Measurements from ENCODE around the gene SDR42E2. TPM values are rescaled to one million over a fixed set of nuclear protein-coding genes. Genes with fewer than 3 reads are reported as not detected.

SDR42E2 gene
- total RNA-seq, 2 experiments from 2014 or later, result 0.29 TPM; not detected in 1

DNA sequence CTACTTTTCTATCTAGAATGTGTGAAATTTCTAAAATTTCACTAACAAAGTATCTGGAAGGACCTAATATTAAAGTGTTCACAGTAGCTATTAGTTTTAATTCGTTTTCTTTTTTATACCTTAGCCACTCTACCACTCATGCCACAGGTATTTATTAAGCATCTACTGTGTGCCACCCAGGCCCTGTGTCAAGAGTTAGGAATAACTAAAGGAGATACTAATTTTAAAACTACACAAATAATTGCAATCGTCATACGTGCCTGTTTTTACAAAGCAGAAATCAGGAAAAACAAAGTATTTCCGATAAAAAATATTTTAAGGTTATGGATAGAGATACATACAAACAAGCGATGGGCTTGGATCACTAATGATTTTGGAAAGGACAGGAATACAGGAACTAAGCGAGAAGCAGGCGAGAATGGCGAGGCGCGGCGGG lies 43.3 kb downstream of the SDR42E2 start:
- H3K9me2 ChIP-seq (ENCODE audit: insufficient read depth, low read length), result no peaks in the 10 kb centered on the region
- H3K4me3 ChIP-seq (ENCODE audit: low read depth, low read length, poor library complexity, severe bottlenecking), result peak overlapping the region; percentile 94
- peaks cover 1% of the 10 kb centered on the region; the same call in 1 of the 2 replicates for H3K9me3 ChIP-seq (ENCODE audit: low read length)
- no peak for DNase-seq (ENCODE audit: low spot score)
- H3K27ac ChIP-seq (ENCODE audit: low read depth, low read length, poor library complexity, severe bottlenecking), result peak overlapping the region; percentile 33
- CTCF ChIA-PET (ENCODE audit: unreplicated experiment), result interaction anchor here (1.0 kb wide), 1 partner anchor 8 kb away, joined by 6 read pairs; no protein-coding TSS in a partner anchor
- POLR2A ChIA-PET, result interaction anchor here (0.6 to 1.0 kb wide), 3 partner anchors 14 to 91 kb away, joined by 3 to 5 read pairs (median 5); partner anchors contain the start of gene POLR3E
- H3K4me1 ChIP-seq (ENCODE audit: insufficient read depth, low read length, poor library complexity, severe bottlenecking), result peaks cover 55% of the 10 kb centered on the region
- H2AFZ ChIP-seq (ENCODE audit: low read length), result peak overlapping the region; percentile 92
- intact Hi-C loops (cut with micrococcal nuclease; ENCODE audit: unreplicated experiment), result loop anchor here (1.0 to 5.0 kb wide), 4 partner anchors 10 to 167 kb away; partner anchors contain the start of gene CDR2
- no peaks in the 10 kb centered on the region for H4K20me1 ChIP-seq (ENCODE audit: insufficient read depth, low read length)
- H3K79me2 ChIP-seq (ENCODE audit: insufficient read depth, low read depth, low read length), result peaks cover 41% of the 10 kb centered on the region
- peak overlapping the region; percentile 71 for H3K4me2 ChIP-seq (ENCODE audit: low read length)
- TF ChIP-seq EZH2phosphoT487 (IDR thresholded peaks at IDR 0.05; ENCODE audit: borderline replicate concordance, low read depth, low read length), result no peak
- TF ChIP-seq, protein P1, sequence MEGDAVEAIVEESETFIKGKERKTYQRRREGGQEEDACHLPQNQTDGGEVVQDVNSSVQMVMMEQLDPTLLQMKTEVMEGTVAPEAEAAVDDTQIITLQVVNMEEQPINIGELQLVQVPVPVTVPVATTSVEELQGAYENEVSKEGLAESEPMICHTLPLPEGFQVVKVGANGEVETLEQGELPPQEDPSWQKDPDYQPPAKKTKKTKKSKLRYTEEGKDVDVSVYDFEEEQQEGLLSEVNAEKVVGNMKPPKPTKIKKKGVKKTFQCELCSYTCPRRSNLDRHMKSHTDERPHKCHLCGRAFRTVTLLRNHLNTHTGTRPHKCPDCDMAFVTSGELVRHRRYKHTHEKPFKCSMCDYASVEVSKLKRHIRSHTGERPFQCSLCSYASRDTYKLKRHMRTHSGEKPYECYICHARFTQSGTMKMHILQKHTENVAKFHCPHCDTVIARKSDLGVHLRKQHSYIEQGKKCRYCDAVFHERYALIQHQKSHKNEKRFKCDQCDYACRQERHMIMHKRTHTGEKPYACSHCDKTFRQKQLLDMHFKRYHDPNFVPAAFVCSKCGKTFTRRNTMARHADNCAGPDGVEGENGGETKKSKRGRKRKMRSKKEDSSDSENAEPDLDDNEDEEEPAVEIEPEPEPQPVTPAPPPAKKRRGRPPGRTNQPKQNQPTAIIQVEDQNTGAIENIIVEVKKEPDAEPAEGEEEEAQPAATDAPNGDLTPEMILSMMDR (conservative IDR thresholded peaks at IDR 0.05; ENCODE audit: low read length), result no peak
- H3K36me3 ChIP-seq (ENCODE audit: insufficient read depth, low read length), result peaks cover 2% of the 10 kb centered on the region
- no TSS peak for BruUV-seq (replicated peaks)

DNA sequence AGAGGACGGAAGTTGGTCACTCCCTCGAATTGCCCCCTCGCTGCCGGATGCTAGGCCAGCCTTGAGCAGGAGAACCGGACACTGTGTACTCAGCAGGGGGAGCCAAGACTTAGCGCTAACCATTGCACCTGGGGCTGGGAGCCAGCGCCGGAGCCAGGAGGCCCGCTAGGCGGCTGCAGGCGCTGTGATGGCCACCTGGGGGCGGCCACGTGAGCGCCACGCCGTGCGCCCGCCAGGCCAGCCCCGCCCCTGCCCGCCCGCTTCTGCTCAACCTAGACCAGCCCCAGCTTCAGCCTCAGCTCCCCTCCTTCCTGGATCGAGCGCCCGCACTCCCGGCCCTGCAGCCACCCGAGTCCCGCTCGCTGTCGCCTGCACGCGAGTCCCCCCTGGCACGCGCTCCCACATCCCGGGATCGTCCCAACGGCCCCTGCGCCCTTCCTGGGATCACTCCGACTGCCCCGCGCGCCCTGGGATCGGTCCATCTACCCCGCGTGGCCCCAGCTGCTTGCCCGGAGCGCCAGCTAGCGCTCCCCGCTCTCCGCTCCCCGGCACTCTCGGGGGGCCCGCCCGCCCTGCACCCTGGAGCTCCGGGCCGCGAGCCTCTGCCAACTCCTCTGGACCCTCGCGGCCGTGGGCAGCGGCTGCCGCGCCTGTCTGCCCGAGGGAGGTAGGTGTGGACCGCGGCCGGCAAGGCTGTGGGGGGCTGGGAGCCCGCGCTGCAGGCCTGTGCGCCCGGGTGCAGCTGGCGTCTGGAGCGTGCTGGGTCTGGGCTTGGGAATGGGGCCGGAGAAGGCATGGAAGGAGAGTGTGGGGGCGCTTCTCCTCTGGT lies 43.9 kb downstream of the SDR42E2 start, which contains the start of gene EEF2K:
TSS of gene EEF2K (plus strand) at position 266 of the 829 bp plus-strand sequence. CDS start 19,452 bp downstream, outside the sequence.
- no peaks in the 10 kb centered on the region for H4K20me1 ChIP-seq (ENCODE audit: insufficient read depth, low read length)
- peaks cover 47% of the 10 kb centered on the region for H3K79me2 ChIP-seq (ENCODE audit: insufficient read depth, low read depth, low read length)
- H3K9me3 ChIP-seq (ENCODE audit: low read length), result peaks cover 7% of the 10 kb centered on the region
- peak within 1 kb of the TSS; percentile 94 for H3K4me3 ChIP-seq (ENCODE audit: low read depth, low read length, poor library complexity, severe bottlenecking)
- no peaks in the 10 kb centered on the region for H3K9me2 ChIP-seq (ENCODE audit: insufficient read depth, low read length)
- TF ChIP-seq, protein P1 (conservative IDR thresholded peaks at IDR 0.05; ENCODE audit: low read length), result peak; percentile 76
- TF ChIP-seq EZH2phosphoT487 (IDR thresholded peaks at IDR 0.05; ENCODE audit: borderline replicate concordance, low read depth, low read length), result no peak
- BruUV-seq (replicated peaks), result no TSS peak
- peak; percentile 94 for DNase-seq (ENCODE audit: low spot score)
- H3K27ac ChIP-seq (ENCODE audit: low read depth, low read length, poor library complexity, severe bottlenecking), result peak within 1 kb of the TSS; percentile 84
- ChIA-PET CTCF (ENCODE audit: unreplicated experiment) (interaction anchor here (0.6 to 1.7 kb wide), 3 partner anchors 9 to 94 kb away, joined by 3 to 21 read pairs (median 6); no protein-coding TSS in a partner anchor), POLR2A (interaction anchor here (0.6 to 1.0 kb wide), 5 partner anchors 15 to 1308 kb away, joined by 3 to 5 read pairs (median 3); partner anchors contain the start of gene POLR3E)
- intact Hi-C loops (cut with micrococcal nuclease; ENCODE audit: unreplicated experiment), result loop anchor here (1.0 to 5.0 kb wide), 4 partner anchors 11 to 166 kb away; partner anchors contain the start of gene CDR2
- H3K4me2 ChIP-seq (ENCODE audit: low read length), result peak within 1 kb of the TSS; percentile 90
- peaks cover 56% of the 10 kb centered on the region for H3K4me1 ChIP-seq (ENCODE audit: insufficient read depth, low read length, poor library complexity, severe bottlenecking)
- peaks cover 9% of the 10 kb centered on the region for H3K36me3 ChIP-seq (ENCODE audit: insufficient read depth, low read length)
- peak within 1 kb of the TSS; percentile 92 for H2AFZ ChIP-seq (ENCODE audit: low read length)
